Pulmonary artery endothelial cell (primary cell): ENCODE data around the gene FBRS. TPM values are rescaled to one million over a fixed set of nuclear protein-coding genes. Genes with fewer than 3 reads are reported as not detected.
A peak's percentile ranks its signal among the peaks of the same experiment; 100 is the strongest.
"Not testable (repeated sequence)": the region's sequence is repeated elsewhere in the genome, so short reads cannot be mapped to it uniquely, and the experiment has no call there.

ENCODE experiments used
- DNase-seq: peaks from one replicate; pipeline ENCODE4 v3.0.0-alpha.2; 2011; ENCODE audit warnings: low read depth, low spot score
- total RNA-seq: library from RNA; depleted of rRNA; stranded (reverse); fragments of >200 nt; gene quantifications from 2 replicates; pipeline ENCODE4 v1.2.3, GENCODE V29; 2014

Gene FBRS
- total RNA-seq, 1 donor from 2014 or later = 12.4 TPM

GRCh38 chr16:30664616-30665109, 6.4 kb downstream of the FBRS start:
- no peak for DNase-seq

- DNase-seq = no peak
Observed at GRCh38 chr16:30665155-30665829, 7.1 kb downstream of the FBRS start.

GRCh38 chr16:30665830-30666190, 7.6 kb downstream of the FBRS start:
- DNase-seq = no peak

DNA sequence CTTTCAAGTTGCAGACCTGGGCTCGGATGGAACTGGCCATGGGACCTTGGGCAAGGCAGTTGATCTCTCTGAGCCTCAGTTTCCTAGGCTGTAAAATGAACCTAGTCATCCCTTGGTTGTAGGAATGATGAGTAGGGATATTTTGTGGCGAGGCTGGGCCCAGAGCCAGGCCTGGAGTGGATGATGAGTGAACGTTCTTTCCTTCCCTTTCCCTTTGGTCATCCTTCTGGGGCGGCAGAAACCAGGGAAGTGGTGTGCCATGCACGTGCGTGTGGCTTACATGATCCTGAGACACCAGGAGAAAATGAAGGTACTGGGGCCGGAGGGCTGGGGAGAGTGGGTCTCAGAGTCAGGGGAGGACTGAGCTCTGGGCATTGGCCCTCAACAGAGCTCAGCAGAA, 8.4 kb downstream of the FBRS start:
- DNase-seq = no peak

- DNase-seq = no peak
Observed at GRCh38 chr16:30667361-30667905, 9.2 kb downstream of the FBRS start.

DNA sequence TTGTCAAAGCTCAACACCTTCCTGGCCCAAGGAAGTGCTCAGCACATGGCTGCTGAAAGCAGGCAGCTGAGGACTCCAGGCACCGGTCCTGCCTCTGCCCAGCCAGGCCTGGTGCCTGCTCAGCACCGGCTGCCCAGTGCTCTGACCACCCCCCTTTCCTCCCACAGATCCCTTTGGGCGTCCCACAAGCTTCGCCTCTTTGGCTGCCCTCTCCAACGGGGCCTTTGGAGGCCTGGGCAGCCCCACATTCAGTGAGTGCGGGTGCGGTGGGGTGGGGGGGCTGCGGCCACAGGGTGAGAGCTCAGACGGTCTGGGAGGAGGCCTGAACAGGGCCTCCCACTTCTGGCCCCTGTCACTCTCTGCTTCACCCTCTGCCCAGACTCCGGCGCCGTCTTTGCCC, 10.2 kb downstream of the FBRS start:
- DNase-seq = no peak

- no peak for DNase-seq
Observed at GRCh38 chr16:30669026-30669902, 11.0 kb downstream of the FBRS start.

DNA sequence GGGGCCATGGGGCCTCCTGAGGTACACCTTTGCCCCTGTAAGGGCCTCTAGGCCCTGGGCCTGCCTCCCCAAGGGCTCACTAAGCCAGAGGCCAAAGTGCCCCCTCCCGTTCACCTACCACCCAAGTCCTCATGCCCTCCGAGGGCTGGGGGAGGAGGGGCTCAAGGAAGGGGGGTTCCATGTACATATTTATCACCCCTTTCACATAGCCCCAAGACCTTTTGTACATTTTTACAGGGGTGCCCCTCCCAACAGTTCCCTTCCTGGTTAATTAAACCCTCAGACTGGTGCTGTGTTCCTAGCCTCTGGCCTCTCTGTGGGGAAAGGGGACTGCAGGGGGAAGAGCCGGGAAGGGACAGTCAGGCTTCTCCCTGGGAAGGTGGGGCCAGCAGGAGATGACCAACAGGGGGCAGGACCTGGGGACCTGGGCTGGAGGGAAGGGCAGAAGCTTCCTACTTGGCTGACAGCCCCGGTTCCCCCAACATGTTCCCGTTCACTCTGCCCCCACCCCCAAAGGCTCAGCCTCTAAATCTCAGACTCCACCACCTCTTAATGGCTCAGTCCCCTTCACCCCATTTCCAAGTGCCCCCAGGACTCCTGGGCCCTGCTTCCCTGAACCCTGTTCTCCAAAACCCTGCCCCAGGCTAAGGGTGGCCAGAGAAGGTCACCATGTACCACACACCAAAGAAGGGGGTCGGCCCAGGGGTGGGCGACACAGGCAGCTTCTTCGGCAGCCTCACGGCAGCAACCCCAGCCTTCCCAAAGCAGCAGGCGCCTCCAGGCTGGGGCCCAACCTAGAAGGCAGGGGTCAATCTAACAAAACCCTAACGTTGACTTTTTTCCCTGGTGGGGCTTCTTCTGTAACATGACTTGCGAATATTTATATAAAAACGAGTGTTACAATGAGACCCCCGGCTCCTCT, 11.9 kb downstream of the FBRS start:
- DNase-seq = no peak

GRCh38 chr16:30675143-30675542, 16.9 kb downstream of the FBRS start:
- no peak for DNase-seq

GRCh38 chr16:30677931-30678585, 19.8 kb downstream of the FBRS start:
- no peak for DNase-seq

- no peak for DNase-seq
Observed at GRCh38 chr16:30678586-30678970, 20.3 kb downstream of the FBRS start.

DNA sequence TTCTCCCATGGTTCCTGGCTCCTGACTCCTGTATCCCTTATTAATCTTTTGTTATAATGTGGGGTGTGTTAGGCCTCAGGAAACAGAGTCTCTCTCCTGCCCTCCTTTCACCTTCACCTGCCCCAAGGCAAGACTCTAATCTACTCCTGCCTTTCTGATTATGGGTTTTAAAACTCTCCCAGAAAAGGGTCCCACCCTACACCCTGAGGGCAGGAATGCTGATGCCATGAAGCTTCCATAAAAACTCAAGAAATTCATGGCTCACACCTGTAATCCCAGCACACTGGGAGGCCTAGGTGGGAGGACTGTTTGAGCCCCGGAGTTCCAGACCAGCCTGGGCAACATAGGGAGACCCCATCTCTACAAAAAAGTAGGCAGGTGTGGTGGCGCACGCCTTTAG, 22.1 kb downstream of the FBRS start:
- DNase-seq = no peak

- no peak for DNase-seq
Observed at GRCh38 chr16:30688701-30689100, 30.5 kb downstream of the FBRS start.

- DNase-seq = no peak
Observed at GRCh38 chr16:30691907-30692306, 33.7 kb downstream of the FBRS start.

- DNase-seq = no peak
Observed at GRCh38 chr16:30692396-30693064, 34.3 kb downstream of the FBRS start.

DNA sequence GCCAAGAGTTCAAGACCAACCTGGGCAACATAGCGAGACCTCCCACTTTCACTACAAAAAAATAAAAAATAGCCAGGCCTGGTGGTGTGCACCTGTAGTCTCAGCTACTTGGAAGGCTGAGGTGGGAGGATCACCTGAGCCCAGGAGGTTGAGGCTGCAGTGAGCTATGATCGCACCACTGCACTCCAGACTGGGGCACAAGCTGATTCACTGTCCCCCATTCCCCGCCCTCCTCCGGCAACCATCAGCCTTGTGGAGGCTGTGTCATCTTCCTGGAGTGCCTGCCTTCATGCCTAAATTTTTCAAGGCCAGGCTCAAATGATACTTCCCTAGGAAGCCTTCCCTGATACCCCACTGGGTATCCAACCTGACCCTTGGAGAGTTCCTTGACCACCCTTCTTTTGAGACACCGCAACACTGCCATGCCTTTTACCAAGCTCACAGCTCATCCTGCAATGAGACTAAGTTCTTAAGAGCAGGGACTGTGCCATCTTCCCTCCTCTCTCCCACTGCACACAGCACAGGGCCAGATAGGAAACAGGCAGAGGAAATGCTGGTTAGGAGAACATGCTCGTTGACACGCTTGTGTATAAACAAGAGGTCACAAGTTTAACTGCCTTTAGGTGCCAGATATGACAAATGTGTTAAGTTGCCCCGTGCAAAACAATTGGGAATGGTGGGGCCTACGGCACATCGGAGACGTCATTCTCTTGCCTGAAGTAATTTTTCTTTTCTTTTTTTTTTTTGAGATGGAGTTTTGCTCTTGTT, 36.9 kb downstream of the FBRS start:
- DNase-seq = peak; percentile 19

- not testable (repeated sequence) for DNase-seq
Observed at GRCh38 chr16:30696646-30697045, 38.4 kb downstream of the FBRS start.

DNA sequence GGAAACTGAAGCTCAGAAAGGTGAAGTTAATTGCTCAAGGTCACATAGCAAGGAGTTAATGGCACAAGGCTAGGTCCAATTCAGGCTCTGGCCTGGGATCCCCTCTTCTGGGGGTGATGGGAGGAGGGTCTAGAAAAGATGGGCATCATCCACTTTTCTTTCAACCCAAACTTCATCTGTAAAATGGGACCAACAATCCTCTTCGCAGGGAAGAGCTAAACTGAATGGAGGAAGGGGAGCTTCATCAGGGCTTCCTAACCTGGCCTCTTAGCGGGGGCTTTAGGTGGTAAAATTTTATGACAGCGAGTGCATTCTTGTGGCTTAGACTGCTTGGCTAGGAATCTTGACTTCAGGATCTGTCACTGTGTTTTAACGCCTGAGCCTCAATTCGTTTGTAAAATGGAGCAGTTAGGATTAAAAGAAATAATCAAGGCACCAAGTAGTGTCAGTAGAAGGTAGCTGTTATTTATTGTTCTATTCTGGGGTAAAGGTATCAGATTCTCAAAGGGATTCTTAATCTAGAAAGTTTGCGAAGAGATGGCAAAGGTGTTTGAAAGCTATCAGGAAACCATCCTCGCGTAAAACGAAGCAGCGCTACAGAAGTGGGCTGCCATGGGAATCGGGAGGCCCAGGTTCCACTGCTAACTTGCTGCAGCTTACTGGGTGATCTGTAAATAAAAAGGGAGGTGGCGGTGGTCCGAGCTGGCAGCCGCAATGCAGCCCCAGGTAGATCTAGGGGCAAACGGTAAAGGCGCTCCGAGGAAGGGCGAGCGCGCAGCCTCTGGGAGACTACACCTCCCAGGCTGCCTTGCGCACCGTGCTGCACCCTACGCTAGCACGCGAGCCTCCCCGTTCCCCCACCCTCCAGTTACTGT, 39.3 kb downstream of the FBRS start:
- DNase-seq = peak; percentile 88
